ENCODE results near the gene STRN3.

GRCh38 chr14:31006703-31007102, 19.5 kb downstream of the STRN3 start:
- no peak for TF ChIP-seq CTCF (IDR thresholded peaks at IDR 0.05)
- no peak for TF ChIP-seq EP300 (IDR thresholded peaks at IDR 0.05)
- TF ChIP-seq POLR2A (IDR thresholded peaks at IDR 0.05): no peak
